ENCODE results near the gene CNOT11. TPM values are rescaled to one million over a fixed set of nuclear protein-coding genes. Genes with fewer than 3 reads are reported as not detected.

Gene CNOT11
- 33.4 and 38.5 TPM in 2 replicates for total RNA-seq (2022)
- Bru-seq, nascent RNA: percentile 85 among the genes with signal in this experiment
- percentile 88 among the genes with signal in this experiment for BruChase-seq, experiment 1, labeled RNA remaining after a 6-hour chase
- percentile 88 among the genes with signal in this experiment for BruChase-seq, experiment 2, labeled RNA remaining after a 2-hour chase
- long read RNA-seq, transcript CNOT11-201 (7 exons, 2,599 nt): major isoform, 115 of 145 reads
- long read RNA-seq, partial matches to known transcripts: 4 of 145 reads
- long read RNA-seq, other reads (novel, unspliced or antisense): 26 of 145 reads

- Mint-ChIP-seq H3K9me3 (ENCODE audit: unreplicated experiment) (no peaks in the 10 kb centered on the region), H3K27me3 (ENCODE audit: insufficient read depth, unreplicated experiment) (no peaks in the 10 kb centered on the region), H3K36me3 (ENCODE audit: insufficient read depth, unreplicated experiment) (peaks cover 24% of the 10 kb centered on the region), H3K27ac (ENCODE audit: low read depth, unreplicated experiment) (peak within 1 kb of the TSS; percentile 84), H3K4me1 (ENCODE audit: insufficient read depth, unreplicated experiment) (peaks cover 27% of the 10 kb centered on the region), H3K4me3 (ENCODE audit: unreplicated experiment) (peak within 1 kb of the TSS; percentile 93)
- TF ChIP-seq CTCF (IDR thresholded peaks at IDR 0.05; ENCODE audit: unreplicated experiment): no peak
- no TSS peak for BruUV-seq (replicated peaks)
- peak; percentile 97 for DNase-seq (ENCODE audit: unreplicated experiment)
- CTCF ChIA-PET: interaction anchor here (0.6 to 4.4 kb wide), 17 partner anchors 12 to 852 kb away, joined by 3 to 31 read pairs (median 3); no protein-coding TSS in a partner anchor
- intact Hi-C loops (cut with micrococcal nuclease): loop anchor here (5.0 kb wide), 2 partner anchors 55 to 100 kb away; partner anchors contain the start of genes RNF149 and TBC1D8
- POLR2A ChIA-PET: interaction anchor here (0.7 to 3.1 kb wide), 21 partner anchors 11 to 432 kb away, joined by 3 to 23 read pairs (median 6); partner anchors contain the start of genes RNF149 and RPL31
Observed at GRCh38 chr2:101252408-101253012, at the start of gene CNOT11. CNOT11 (plus strand) TSS chr2:101252886; CDS start chr2:101252965, 79 bp downstream.

- peak overlapping the region; percentile 39 for H3K4me3 Mint-ChIP-seq (ENCODE audit: unreplicated experiment)
- H3K27ac Mint-ChIP-seq (ENCODE audit: low read depth, unreplicated experiment): no peak overlapping the region
- H3K4me1 Mint-ChIP-seq (ENCODE audit: insufficient read depth, unreplicated experiment): no peaks in the 10 kb centered on the region
- peaks cover 8% of the 10 kb centered on the region for H3K9me3 Mint-ChIP-seq (ENCODE audit: unreplicated experiment)
- H3K27me3 Mint-ChIP-seq (ENCODE audit: insufficient read depth, unreplicated experiment): no peaks in the 10 kb centered on the region
- POLR2A ChIA-PET: interaction anchor here (0.7 to 2.9 kb wide), 14 partner anchors 9 to 202 kb away, joined by 3 to 22 read pairs (median 5); partner anchors contain the start of genes RPL31 and TBC1D8
- no peaks in the 10 kb centered on the region for H3K36me3 Mint-ChIP-seq (ENCODE audit: insufficient read depth, unreplicated experiment)
- BruUV-seq (replicated peaks): no TSS peak
- no peak for DNase-seq (ENCODE audit: unreplicated experiment)
- no peak for TF ChIP-seq CTCF (IDR thresholded peaks at IDR 0.05; ENCODE audit: unreplicated experiment)
- CTCF ChIA-PET: interaction anchor here (0.6 to 7.0 kb wide), 48 partner anchors 8 to 565 kb away, joined by 3 to 107 read pairs (median 6); partner anchors contain the start of genes CNOT11, RPL31 and TBC1D8
- intact Hi-C loops (cut with micrococcal nuclease): loop anchor here (1.0 to 2.0 kb wide), 5 partner anchors 44 to 598 kb away; no protein-coding TSS in a partner anchor
Observed at GRCh38 chr2:101204400-101205115, 48.1 kb upstream of the CNOT11 start.

- H3K36me3 Mint-ChIP-seq (ENCODE audit: insufficient read depth, unreplicated experiment): no peaks in the 10 kb centered on the region
- H3K27ac Mint-ChIP-seq (ENCODE audit: low read depth, unreplicated experiment): peak overlapping the region; percentile 63
- intact Hi-C loops (cut with micrococcal nuclease): loop anchor here (1.0 to 2.0 kb wide), 5 partner anchors 45 to 599 kb away; no protein-coding TSS in a partner anchor
- H3K4me1 Mint-ChIP-seq (ENCODE audit: insufficient read depth, unreplicated experiment): no peaks in the 10 kb centered on the region
- peak overlapping the region; percentile 39 for H3K4me3 Mint-ChIP-seq (ENCODE audit: unreplicated experiment)
- peak; percentile 89 for DNase-seq (ENCODE audit: unreplicated experiment)
- POLR2A ChIA-PET: interaction anchor here (0.6 to 2.9 kb wide), 19 partner anchors 10 to 204 kb away, joined by 3 to 22 read pairs (median 5); partner anchors contain the start of genes RPL31 and TBC1D8
- CTCF ChIA-PET: interaction anchor here (0.5 to 7.0 kb wide), 57 partner anchors 9 to 595 kb away, joined by 3 to 107 read pairs (median 4); partner anchors contain the start of genes CNOT11, RPL31 and TBC1D8
- no peaks in the 10 kb centered on the region for H3K27me3 Mint-ChIP-seq (ENCODE audit: insufficient read depth, unreplicated experiment)
- peaks cover 13% of the 10 kb centered on the region for H3K9me3 Mint-ChIP-seq (ENCODE audit: unreplicated experiment)
- peak; percentile 39 for TF ChIP-seq CTCF (IDR thresholded peaks at IDR 0.05; ENCODE audit: unreplicated experiment)
- BruUV-seq (replicated peaks): no TSS peak
Observed at GRCh38 chr2:101205521-101206479, 46.9 kb upstream of the CNOT11 start.

Data from MCF 10A (cell line).